Gastrocnemius medialis (tissue), 4 donors: ENCODE results near the gene C20orf96.

ENCODE experiments used
- CTCF ChIP-seq, 5 experiments: fragments of 450-650 bp in 3 of 5; fragments of 200-600 bp in 2 of 5; sonication (generic) in 2 of 5; IDR thresholded peaks in 4 of 5; conservative IDR thresholded peaks in 1 of 5; 1 replicate in 4 of 5; 2 replicates in 1 of 5; pipeline ENCODE4 v1.5.1; 2016 to 2019; ENCODE audit warnings: antibody characterized with exemption in 5 of 5, mild to moderate bottlenecking in 3 of 5, moderate library complexity in 3 of 5
- POLR2A ChIP-seq, 2 donors: fragments of 450-650 bp; IDR thresholded peaks; one replicate each; pipeline ENCODE4 v1.6.1; 2017; ENCODE audit warnings: antibody characterized with exemption in 2 of 2, mild to moderate bottlenecking in 2 of 2, moderate library complexity in 2 of 2

DNA sequence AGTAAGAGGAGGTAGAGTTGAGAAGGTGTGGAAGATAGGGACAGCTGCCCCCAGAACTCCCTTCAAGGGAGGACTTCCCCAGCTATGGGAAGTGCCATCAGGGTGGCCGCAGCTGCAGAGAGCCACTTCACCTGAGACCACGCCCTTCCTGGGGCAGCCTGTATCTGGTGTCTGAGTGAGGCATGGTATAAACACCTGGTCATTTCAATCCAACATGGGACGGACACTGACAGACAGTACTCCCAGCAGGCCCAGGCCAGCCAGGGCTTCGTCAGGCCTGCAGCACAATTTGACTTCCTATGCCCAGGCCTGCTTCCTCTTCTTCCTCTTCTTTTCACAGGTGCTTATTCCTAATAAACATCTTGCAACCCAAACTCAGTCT, 39.3 kb upstream of the C20orf96 start:
- no peak for TF ChIP-seq CTCF (IDR thresholded peaks at IDR 0.05 in 4 of 5, conservative IDR thresholded peaks at IDR 0.05 in 1 of 5)
- no peak for TF ChIP-seq POLR2A (IDR thresholded peaks at IDR 0.05)
